Tongue (tissue), 3 donors: Measurements from ENCODE around the gene CCL20. TPM values are rescaled to one million over a fixed set of nuclear protein-coding genes. Genes with fewer than 3 reads are reported as not detected.
A peak's percentile ranks its signal among the peaks of the same experiment; 100 is the strongest.
"Not testable (repeated sequence)": the region's sequence is repeated elsewhere in the genome, so short reads cannot be mapped to it uniquely, and the experiment has no call there.

Experiments
- DNase-seq: peaks from one replicate; pipeline ENCODE4 v3.0.0-alpha.2; 2015
- small RNA-seq: library from RNA; depleted of rRNA; stranded (forward); fragments of <200 nt; gene quantifications from one replicate; pipeline ENCODE3, GENCODE V24; 2014; ENCODE audit warnings: low replicate concordance
- total RNA-seq: library from RNA; depleted of rRNA; stranded (reverse); fragments of >200 nt; gene quantifications from one replicate; pipeline ENCODE4 v1.2.3, GENCODE V29; 2014

CCL20 gene
- total RNA-seq, 1 donor from 2014 or later: not detected

GRCh38 chr2:227834916-227835650 lies 21.4 kb downstream of the CCL20 start:
- no peak for DNase-seq

DNA sequence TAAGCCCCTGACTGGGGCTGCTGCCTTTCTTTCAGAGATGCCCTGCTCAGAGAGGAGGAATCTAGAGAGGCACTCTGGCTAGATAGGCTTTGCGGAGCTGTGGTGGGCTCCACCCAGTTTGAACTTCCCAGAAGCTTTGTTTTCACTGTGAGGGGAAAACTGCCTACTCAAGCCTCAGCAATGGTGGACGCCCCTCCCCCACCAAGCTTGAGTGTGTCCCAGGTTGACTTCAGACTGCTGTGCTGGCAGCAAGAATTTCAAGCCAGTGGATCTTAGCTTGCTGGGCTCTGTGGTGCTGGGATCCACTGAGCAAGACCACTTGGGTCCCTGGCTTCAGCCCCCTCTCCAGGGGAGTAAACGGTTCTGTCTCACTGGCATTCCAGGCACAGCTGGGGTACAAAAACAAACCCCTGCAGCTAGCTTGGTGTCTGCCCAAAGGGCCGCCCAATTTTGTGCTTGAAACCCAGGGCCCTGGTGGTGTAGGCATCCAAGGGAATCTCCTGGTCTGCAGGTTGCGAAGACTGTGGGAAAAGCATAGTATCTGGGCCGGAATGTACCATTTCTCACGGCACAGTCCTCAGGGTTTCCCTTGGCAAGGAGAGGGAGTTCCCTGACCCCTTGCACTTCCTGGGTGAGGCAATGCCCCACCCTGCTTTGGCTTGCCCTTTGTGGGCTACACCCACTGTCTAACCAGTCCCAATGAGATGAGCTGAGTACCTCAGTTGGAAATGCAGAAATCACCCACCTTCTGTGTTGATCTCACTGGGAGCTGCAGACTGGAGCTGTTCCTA lies 25.9 kb downstream of the CCL20 start:
- not testable (repeated sequence) for DNase-seq

DNA sequence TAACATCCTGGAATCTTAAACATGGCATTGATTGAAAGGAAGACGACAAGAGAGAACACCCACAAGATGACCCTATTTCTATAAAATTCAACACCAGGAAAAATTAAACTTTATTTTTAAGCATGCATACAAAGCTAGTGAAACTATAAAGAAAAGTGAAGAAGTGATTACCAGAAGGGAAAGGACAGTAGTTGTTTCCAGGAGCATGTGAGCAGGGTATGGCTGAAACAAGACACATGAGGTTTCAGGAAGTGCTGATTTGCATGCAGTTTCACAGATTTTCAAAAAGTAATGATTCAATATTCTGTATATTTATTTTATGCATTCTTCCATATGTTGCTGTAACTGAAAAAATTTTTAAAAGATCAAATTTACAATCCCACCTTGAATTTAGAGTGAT lies 33.2 kb downstream of the CCL20 start:
- no peak for DNase-seq

- no peak for DNase-seq
Observed at GRCh38 chr2:227848146-227848545, 34.5 kb downstream of the CCL20 start.

DNA sequence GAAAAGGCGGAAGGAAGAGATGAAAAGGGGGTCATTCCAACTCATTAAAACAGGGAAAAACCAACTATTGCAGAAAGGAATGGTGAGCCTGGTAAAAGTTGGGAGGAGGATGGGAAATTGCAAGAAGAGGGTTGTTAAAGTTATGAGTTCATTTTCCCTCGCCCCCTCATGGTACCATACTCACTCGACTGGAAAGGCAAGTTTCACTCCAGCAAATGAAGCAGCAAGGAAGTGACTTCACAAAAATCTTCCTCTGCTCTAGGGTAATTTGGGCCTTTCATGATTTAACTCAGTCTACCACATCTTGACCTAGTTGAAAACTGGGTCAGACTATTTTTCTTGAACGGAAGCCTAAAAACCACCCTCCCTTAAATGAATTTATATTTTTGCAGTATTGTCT lies 34.9 kb downstream of the CCL20 start:
- DNase-seq: peak; percentile 20

GRCh38 chr2:227849906-227850305 lies 36.3 kb downstream of the CCL20 start:
- no peak for DNase-seq

DNA sequence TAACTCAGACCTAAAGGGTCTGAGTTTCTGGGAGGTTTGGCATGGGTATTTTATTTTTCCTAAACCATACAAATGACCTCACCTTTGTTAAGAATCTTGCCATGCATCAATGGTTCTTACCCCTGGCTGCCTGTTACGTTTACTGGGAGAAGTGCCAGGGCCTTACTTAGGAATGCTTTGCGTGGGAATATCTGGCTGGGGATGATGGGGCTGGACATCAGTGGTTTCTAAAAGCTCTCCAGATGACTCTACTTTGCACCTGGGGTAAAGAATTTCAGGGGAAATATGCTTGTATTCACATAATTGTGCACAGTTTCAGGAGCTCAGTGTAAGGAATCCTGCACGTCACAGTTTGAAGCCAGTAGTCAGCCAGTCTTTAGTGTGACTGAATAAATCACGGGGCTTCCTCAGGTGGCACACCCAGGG lies 39.6 kb downstream of the CCL20 start:
- DNase-seq: peak; percentile 50

- no peak for DNase-seq
Observed at GRCh38 chr2:227853765-227854271, 40.2 kb downstream of the CCL20 start.

DNA sequence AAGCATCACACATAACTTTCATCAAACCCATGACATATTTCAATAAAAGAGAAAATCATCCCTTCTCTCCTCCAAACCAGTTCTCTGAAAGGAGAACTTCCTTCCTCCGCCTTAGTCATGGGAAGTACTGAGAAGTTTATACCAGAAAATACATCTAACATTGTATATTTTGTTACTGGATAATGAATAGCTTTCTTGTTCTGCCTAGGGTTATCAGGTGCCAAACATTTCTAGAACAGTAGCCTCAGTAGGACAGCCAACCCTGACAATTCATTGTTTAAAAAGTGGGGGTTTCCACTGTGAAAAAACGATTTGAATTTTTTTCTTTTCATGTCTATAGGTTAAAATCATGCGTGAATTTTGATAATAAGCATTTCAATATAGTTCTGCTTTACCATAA lies 41.8 kb downstream of the CCL20 start:
- no peak for DNase-seq

DNA sequence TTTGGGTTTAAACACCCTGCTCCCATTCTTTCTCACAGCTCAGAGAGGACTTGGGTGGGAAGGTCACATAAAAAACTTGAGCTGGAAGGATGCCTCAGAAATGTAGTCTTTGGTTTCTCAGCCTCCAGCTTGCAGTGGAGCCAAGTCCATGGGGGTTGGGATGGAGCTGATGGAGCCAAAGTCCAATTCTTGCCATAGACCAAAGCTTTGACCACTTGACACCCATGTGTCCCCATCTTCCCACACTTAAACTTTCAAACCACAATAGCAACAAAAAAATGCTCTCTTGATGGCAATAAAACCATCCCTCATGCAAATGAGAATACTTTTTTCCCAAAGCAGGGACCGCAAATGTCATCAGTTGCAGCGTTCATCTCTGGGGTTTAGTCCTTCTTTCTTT lies 43.1 kb downstream of the CCL20 start:
- no peak for DNase-seq

DNA sequence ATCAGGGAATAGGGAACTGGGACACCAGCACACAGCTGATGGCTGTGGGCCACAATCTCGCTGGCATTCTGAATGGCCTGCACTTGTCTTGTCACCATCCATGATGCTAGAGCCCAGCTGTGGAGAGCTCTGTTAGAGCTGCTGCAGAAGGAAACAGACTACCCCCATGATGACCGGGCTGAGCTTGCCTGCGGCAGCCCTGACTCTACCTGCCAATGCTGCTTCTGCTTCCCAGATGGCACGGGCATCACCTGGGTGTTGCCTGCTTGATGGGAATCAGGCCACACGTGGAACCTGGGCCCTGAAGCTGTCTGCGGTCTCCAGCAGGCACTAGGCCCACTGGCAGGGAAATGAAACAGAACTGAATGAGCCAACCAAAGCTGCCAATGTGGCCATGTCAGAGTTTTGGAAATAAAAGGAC lies 46.6 kb downstream of the CCL20 start:
- DNase-seq: no peak

- no peak for DNase-seq
Observed at GRCh38 chr2:227861011-227861410, 47.4 kb downstream of the CCL20 start.

DNA sequence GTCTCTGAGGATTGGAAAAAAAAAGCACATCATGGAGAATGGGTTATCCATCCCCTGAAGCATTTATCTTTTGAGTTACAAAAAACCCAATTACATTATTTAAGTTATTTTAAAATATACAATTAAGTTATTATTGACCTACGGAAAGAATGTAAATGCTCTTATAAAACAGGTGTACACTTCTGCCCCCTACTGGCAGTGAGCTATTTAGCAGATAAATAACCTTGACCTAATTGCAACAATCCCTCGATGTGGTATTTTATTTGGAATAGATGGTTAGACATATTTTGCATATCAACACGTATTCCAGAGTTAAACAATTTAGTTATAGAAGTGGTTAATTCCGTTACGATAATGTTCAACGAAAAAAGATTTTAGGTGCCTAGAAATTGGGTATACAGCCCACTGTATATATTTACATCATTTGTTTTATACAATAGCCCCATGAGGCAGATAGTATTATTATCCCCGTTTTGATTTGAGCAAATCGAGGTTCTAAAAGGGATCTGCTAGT lies 48.6 kb downstream of the CCL20 start:
- DNase-seq: peak; percentile 49

- DNase-seq: no peak
Observed at GRCh38 chr2:227862741-227863588, 49.3 kb downstream of the CCL20 start.

GRCh38 chr2:227864161-227864756 lies 50.6 kb downstream of the CCL20 start:
- DNase-seq: no peak

- DNase-seq: no peak
Observed at GRCh38 chr2:227865291-227865690, 51.6 kb downstream of the CCL20 start.

Small RNAs within 50 kb of the gene (small RNA-seq; reads per million reads assigned to genes)
- gene SNRPGP8: not detected

Other genes with a start within 250 kb of the CCL20 start
- gene SCYGR2, start 214.9 kb upstream of the CCL20 start, total RNA-seq: not detected
- gene SCYGR3, start 199.0 kb upstream of the CCL20 start, total RNA-seq: not detected
- not detected for gene SCYGR4, start 196.3 kb upstream of the CCL20 start, total RNA-seq
- gene SCYGR5, start 147.0 kb upstream of the CCL20 start, total RNA-seq: not detected
- gene SLC19A3, start 95.8 kb upstream of the CCL20 start, total RNA-seq: 5.3 TPM
- not detected for gene SCYGR6, start 89.1 kb upstream of the CCL20 start, total RNA-seq
- not detected for gene SCYGR7, start 85.5 kb upstream of the CCL20 start, total RNA-seq
- not detected for gene SCYGR8, start 67.9 kb upstream of the CCL20 start, total RNA-seq
- gene DAW1, start 57.8 kb downstream of the CCL20 start, total RNA-seq: not detected